HCT116 (cell line): Measurements from ENCODE around the gene STX16. TPM values are rescaled to one million over a fixed set of nuclear protein-coding genes. Genes with fewer than 3 reads are reported as not detected.

Source experiments
- ATAC-seq: fragments of 200-7000 bp; cut with Tn5 transposase; 2 replicates; pipeline ENCODE4 v1.9.1; 2020; ENCODE audit warnings: mild to moderate bottlenecking, moderate library complexity
- BruUV-seq: library from RNA; stranded (reverse); fragments of 400-500 nt; replicated peaks from 2 replicates; lab custom pipeline; 2021; lab: Mats Ljungman, UMichigan
- CTCF ChIA-PET: fragments of 300-600 bp; sonication (Branson Sonifier 250); formaldehyde crosslinking; loops from one replicate; lab custom pipeline; 2021; ENCODE audit warnings: antibody characterized with exemption; lab: Charles Lee
- POLR2A ChIA-PET: fragments of 300-600, 350-600 bp; sonication (Branson Sonifier 250); formaldehyde crosslinking; loops from one replicate; lab custom pipeline; 2021; ENCODE audit warnings: antibody characterized with exemption; lab: Charles Lee
- RAD21 ChIA-PET, 2 experiments: fragments of 300-600 bp; sonication (Branson Sonifier 250); formaldehyde crosslinking; loops; one replicate each; lab custom pipeline; 2023; ENCODE audit warnings: low total read pairs in 2 of 2; ENCODE audit not compliant: uncharacterized antibody in 2 of 2, unreplicated experiment in 2 of 2, low non-redundant PET in 1 of 2; lab: Charles Lee
- DNase-seq: peaks from one replicate; pipeline ENCODE4 v3.0.0-alpha.2; 2010; ENCODE audit warnings: low read depth, low spot score
- H2AFZ ChIP-seq: fragments of 200-600 bp; shearing (Covaris generic), sonication (generic); 2 replicates; pipeline ENCODE4 v1.6.1; 2017; ENCODE audit warnings: low read depth, mixed run types, mixed read lengths, antibody characterized with exemption, low read length; ENCODE audit not compliant: poor library complexity, severe bottlenecking
- H3K27ac ChIP-seq: 2 replicates; pipeline ENCODE4 v1.5.1; 2012; ENCODE audit warnings: low read depth, low read length
- H3K27me3 ChIP-seq: fragments of 200-600 bp; sonication (generic); 2 replicates; pipeline ENCODE4 v1.6.1; 2016; ENCODE audit warnings: mixed run types, low read length, mixed read lengths; ENCODE audit not compliant: insufficient read depth
- H3K36me3 ChIP-seq, 2 experiments: fragments of 200-500 bp in 1 of 2; fragments of 200-600 bp in 1 of 2; sonication (Bioruptor generic) in 1 of 2; sonication (generic) in 1 of 2; 2 replicates each; pipeline versions ENCODE4 v1.5.1 to v1.6.1; 2014 to 2016; ENCODE audit warnings: low read length in 2 of 2, inconsistent platforms in 1 of 2, mixed read lengths in 1 of 2, mixed run types in 1 of 2; ENCODE audit not compliant: insufficient read depth in 2 of 2, control insufficient read depth in 1 of 2
- H3K4me1 ChIP-seq, 2 experiments: fragments of 200-600 bp in 1 of 2; sonication (generic) in 1 of 2; 2 replicates each; pipeline versions ENCODE4 v1.5.1 to v1.6.1; 2012 to 2017; ENCODE audit warnings: low read length in 2 of 2, inconsistent platforms in 1 of 2, mild to moderate bottlenecking in 1 of 2, mixed read lengths in 1 of 2, mixed run types in 1 of 2, moderate library complexity in 1 of 2; ENCODE audit not compliant: insufficient read depth in 2 of 2, control insufficient read depth in 1 of 2
- H3K4me2 ChIP-seq: fragments of 200-600 bp; sonication (generic); 2 replicates; pipeline ENCODE4 v1.6.1; 2017; ENCODE audit warnings: mixed run types, low read length, mixed read lengths
- H3K4me3 ChIP-seq, 2 experiments: fragments of 200-600 bp in 1 of 2; sonication (generic) in 1 of 2; replicated peaks in 1 of 2; 2 replicates each; pipeline ENCODE4 v1.5.1; 2011 to 2016; ENCODE audit warnings: low read length in 2 of 2, control low read depth in 1 of 2, low read depth in 1 of 2, mild to moderate bottlenecking in 1 of 2, mixed read lengths in 1 of 2, mixed run types in 1 of 2
- H3K79me2 ChIP-seq: fragments of 200-600 bp; sonication (generic); 2 replicates; pipeline ENCODE4 v1.6.1; 2017; ENCODE audit warnings: mild to moderate bottlenecking, mixed run types, low read length, moderate library complexity, mixed read lengths; ENCODE audit not compliant: insufficient read depth
- H3K9ac ChIP-seq: fragments of 200-600 bp; sonication (generic); 2 replicates; pipeline ENCODE4 v1.6.1; 2016; ENCODE audit warnings: low read length, mixed read lengths
- H3K9me2 ChIP-seq: fragments of 200-600 bp; sonication (generic), shearing (Covaris generic); 2 replicates; pipeline ENCODE4 v1.6.1; 2017; ENCODE audit warnings: mixed run types, mild to moderate bottlenecking, moderate library complexity; ENCODE audit not compliant: insufficient read depth
- H3K9me3 ChIP-seq, 2 experiments: fragments of 200-500 bp in 1 of 2; fragments of 200-600 bp in 1 of 2; sonication (Bioruptor generic) in 1 of 2; sonication (generic) in 1 of 2; 2 replicates each; pipeline ENCODE4 v1.6.1; 2014 to 2017; ENCODE audit warnings: low read length in 2 of 2, mixed read lengths in 2 of 2, inconsistent platforms in 1 of 2, low read depth in 1 of 2, mild to moderate bottlenecking in 1 of 2, mixed run types in 1 of 2, moderate library complexity in 1 of 2; ENCODE audit not compliant: control insufficient read depth in 1 of 2, insufficient read depth in 1 of 2
- H4K20me1 ChIP-seq: fragments of 200-600 bp; sonication (generic), shearing (Covaris generic); 2 replicates; pipeline ENCODE4 v1.6.1; 2017; ENCODE audit warnings: mixed run types, mild to moderate bottlenecking, moderate library complexity; ENCODE audit not compliant: insufficient read depth
- CBX3 ChIP-seq: IDR thresholded peaks from 2 replicates; pipeline ENCODE4 v1.6.1; 2012; ENCODE audit warnings: low read depth
- CEBPB ChIP-seq: IDR thresholded peaks from 2 replicates; pipeline ENCODE4 v1.6.1; 2012; ENCODE audit warnings: low read depth
- EGR1 ChIP-seq: IDR thresholded peaks from 2 replicates; pipeline ENCODE4 v1.6.1; 2012; ENCODE audit warnings: low read depth
- ELF1 ChIP-seq: IDR thresholded peaks from 2 replicates; pipeline ENCODE4 v1.6.1; 2012; ENCODE audit warnings: low read depth, borderline replicate concordance
- EZH2 ChIP-seq: fragments of 200-600 bp; sonication (generic); IDR thresholded peaks from 2 replicates; pipeline ENCODE4 v1.6.1; 2017; ENCODE audit warnings: antibody characterized with exemption, mixed run types
- FOSL1 ChIP-seq: IDR thresholded peaks from 2 replicates; pipeline ENCODE4 v1.6.1; 2012; ENCODE audit warnings: low read depth
- JUND ChIP-seq: IDR thresholded peaks from 2 replicates; pipeline ENCODE4 v1.6.1; 2012
- MAX ChIP-seq: IDR thresholded peaks from 2 replicates; pipeline ENCODE4 v1.6.1; 2012
- POLR2A ChIP-seq: IDR thresholded peaks from 2 replicates; pipeline ENCODE4 v1.7.0; 2011; ENCODE audit warnings: borderline replicate concordance; ENCODE audit not compliant: insufficient read depth, insufficient read length; ENCODE audit errors: extremely low read depth
- POLR2AphosphoS5 ChIP-seq: IDR thresholded peaks from 2 replicates; pipeline ENCODE4 v1.6.1; 2011; ENCODE audit warnings: mild to moderate bottlenecking, low read depth, low read length, moderate library complexity
- RAD21 ChIP-seq: IDR thresholded peaks from 2 replicates; pipeline ENCODE4 v1.6.1; 2012; ENCODE audit warnings: low read depth, mild to moderate bottlenecking
- SIN3A ChIP-seq: IDR thresholded peaks from 2 replicates; pipeline ENCODE4 v1.6.1; 2012; ENCODE audit warnings: low read depth
- SP1 ChIP-seq: IDR thresholded peaks from 2 replicates; pipeline ENCODE4 v1.6.1; 2012; ENCODE audit warnings: low read depth
- SRF ChIP-seq: IDR thresholded peaks from 2 replicates; pipeline ENCODE4 v1.6.1; 2012; ENCODE audit warnings: low read depth
- TCF7L2 ChIP-seq: IDR thresholded peaks from 2 replicates; pipeline ENCODE4 v1.7.0; 2011; ENCODE audit warnings: borderline replicate concordance, inconsistent platforms; ENCODE audit not compliant: insufficient read depth, insufficient read length; ENCODE audit errors: extremely low read depth
- YY1 ChIP-seq: IDR thresholded peaks from 2 replicates; pipeline ENCODE4 v1.6.1; 2011; ENCODE audit warnings: low read length, low read depth, moderate library complexity, mild to moderate bottlenecking; ENCODE audit not compliant: insufficient replicate concordance; ENCODE audit errors: extremely low read depth
- ZFX ChIP-seq: fragments of 450-650 bp; IDR thresholded peaks from 2 replicates; pipeline ENCODE4 v1.6.1; 2017
- ZNF274 ChIP-seq: fragments of 200-500 bp; sonication (Bioruptor generic); IDR thresholded peaks from 2 replicates; pipeline ENCODE4 v1.6.1; 2014; ENCODE audit warnings: mild to moderate bottlenecking, low read depth, low read length, inconsistent platforms
- intact Hi-C: fragments of 100-400 bp; cut with micrococcal nuclease; formaldehyde crosslinking; loops from 2 replicates; pipeline ENCODE4 v1.10.0; 2022
- total RNA-seq: library from RNA; stranded (reverse); gene quantifications from one replicate; pipeline ENCODE4 v1.2.1, GENCODE V29; 2021; ENCODE audit not compliant: unreplicated experiment
- TF ChIP-seq, protein P1 (sequence below): IDR thresholded peaks from 2 replicates; pipeline ENCODE4 v1.6.1; 2012
- TF ChIP-seq, protein P2 (sequence below): IDR thresholded peaks from 2 replicates; pipeline ENCODE4 v1.6.1; 2012; ENCODE audit warnings: low read depth

Gene STX16
- total RNA-seq, 1 experiment from 2014 or later: 55.1 TPM

- CTCF ChIA-PET: no interaction called here
- H3K27ac ChIP-seq: no peak overlapping the region
- peak overlapping the region; percentile 18; the same call in 1 of the 2 replicates for H3K4me2 ChIP-seq
These were observed 25.5 kb upstream of the STX16 start for GRCh38 chr20:58625585-58625984.

GRCh38 chr20:58626051-58626450, 25.0 kb upstream of the STX16 start:
- H3K27ac ChIP-seq: no peak overlapping the region
- H3K79me2 ChIP-seq: no peaks in the 10 kb centered on the region
- no peaks in the 10 kb centered on the region for H3K27me3 ChIP-seq
- ChIA-PET POLR2A (no interaction called here), RAD21 (no interaction called here), CTCF (no interaction called here)
- H3K36me3 ChIP-seq: no peaks in the 10 kb centered on the region
- no peak overlapping the region for H3K4me3 ChIP-seq
- no peaks in the 10 kb centered on the region for H3K9me3 ChIP-seq
- ATAC-seq (no peak), DNase-seq (no peak)
- no peak overlapping the region for H3K9ac ChIP-seq
- no peak overlapping the region for H2AFZ ChIP-seq
- H3K4me2 ChIP-seq: peak overlapping the region; percentile 18; the same call in 1 of the 2 replicates
- intact Hi-C loops: no loop called here
- peaks cover 20 to 53% of the 10 kb centered on the region in 2 experiments for H3K4me1 ChIP-seq
- H4K20me1 ChIP-seq: no peaks in the 10 kb centered on the region
- no TSS peak for BruUV-seq
- no peaks in the 10 kb centered on the region for H3K9me2 ChIP-seq
- TF ChIP-seq CEBPB (no peak), POLR2A (no peak), ZNF274 (no peak), EZH2 (no peak), POLR2AphosphoS5 (no peak), SIN3A (no peak), FOSL1 (no peak), MAX (no peak), ZFX (no peak), JUND (no peak), ELF1 (no peak), TCF7L2 (no peak), YY1 (no peak), EGR1 (no peak), SRF (no peak), SP1 (no peak), RAD21 (no peak)
- TF ChIP-seq, protein P1, sequence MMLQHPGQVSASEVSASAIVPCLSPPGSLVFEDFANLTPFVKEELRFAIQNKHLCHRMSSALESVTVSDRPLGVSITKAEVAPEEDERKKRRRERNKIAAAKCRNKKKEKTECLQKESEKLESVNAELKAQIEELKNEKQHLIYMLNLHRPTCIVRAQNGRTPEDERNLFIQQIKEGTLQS: no peak
- TF ChIP-seq, protein P2, sequence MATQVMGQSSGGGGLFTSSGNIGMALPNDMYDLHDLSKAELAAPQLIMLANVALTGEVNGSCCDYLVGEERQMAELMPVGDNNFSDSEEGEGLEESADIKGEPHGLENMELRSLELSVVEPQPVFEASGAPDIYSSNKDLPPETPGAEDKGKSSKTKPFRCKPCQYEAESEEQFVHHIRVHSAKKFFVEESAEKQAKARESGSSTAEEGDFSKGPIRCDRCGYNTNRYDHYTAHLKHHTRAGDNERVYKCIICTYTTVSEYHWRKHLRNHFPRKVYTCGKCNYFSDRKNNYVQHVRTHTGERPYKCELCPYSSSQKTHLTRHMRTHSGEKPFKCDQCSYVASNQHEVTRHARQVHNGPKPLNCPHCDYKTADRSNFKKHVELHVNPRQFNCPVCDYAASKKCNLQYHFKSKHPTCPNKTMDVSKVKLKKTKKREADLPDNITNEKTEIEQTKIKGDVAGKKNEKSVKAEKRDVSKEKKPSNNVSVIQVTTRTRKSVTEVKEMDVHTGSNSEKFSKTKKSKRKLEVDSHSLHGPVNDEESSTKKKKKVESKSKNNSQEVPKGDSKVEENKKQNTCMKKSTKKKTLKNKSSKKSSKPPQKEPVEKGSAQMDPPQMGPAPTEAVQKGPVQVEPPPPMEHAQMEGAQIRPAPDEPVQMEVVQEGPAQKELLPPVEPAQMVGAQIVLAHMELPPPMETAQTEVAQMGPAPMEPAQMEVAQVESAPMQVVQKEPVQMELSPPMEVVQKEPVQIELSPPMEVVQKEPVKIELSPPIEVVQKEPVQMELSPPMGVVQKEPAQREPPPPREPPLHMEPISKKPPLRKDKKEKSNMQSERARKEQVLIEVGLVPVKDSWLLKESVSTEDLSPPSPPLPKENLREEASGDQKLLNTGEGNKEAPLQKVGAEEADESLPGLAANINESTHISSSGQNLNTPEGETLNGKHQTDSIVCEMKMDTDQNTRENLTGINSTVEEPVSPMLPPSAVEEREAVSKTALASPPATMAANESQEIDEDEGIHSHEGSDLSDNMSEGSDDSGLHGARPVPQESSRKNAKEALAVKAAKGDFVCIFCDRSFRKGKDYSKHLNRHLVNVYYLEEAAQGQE: no peak

More at GRCh38 chr20:58625585-58625984, 25.5 kb upstream of the STX16 start:
- Histone ChIP-seq H3K27me3 (no peaks in the 10 kb centered on the region), H3K9ac (no peak overlapping the region), H3K4me1 (peaks cover 20 to 51% of the 10 kb centered on the region in 2 experiments), H3K4me3 (no peak overlapping the region), H3K36me3 (no peaks in the 10 kb centered on the region), H3K79me2 (no peaks in the 10 kb centered on the region), H2AFZ (no peak overlapping the region), H3K9me3 (no peaks in the 10 kb centered on the region), H4K20me1 (no peaks in the 10 kb centered on the region), H3K9me2 (no peaks in the 10 kb centered on the region)
- ChIA-PET POLR2A (no interaction called here), RAD21 (no interaction called here)
- TF ChIP-seq, protein P1: no peak
- TF ChIP-seq CBX3: 0 out of 2 replicates have a peak, but pooled peaks have one; percentile 13
- TF ChIP-seq ZNF274: no peak
- BruUV-seq: no TSS peak
- intact Hi-C loops: no loop called here
- no peak for ATAC-seq
- DNase-seq: no peak
